TTC549 (cell line): Measurements from ENCODE around the gene C1QTNF1.
A peak's percentile ranks its signal among the peaks of the same experiment; 100 is the strongest.
"Not testable (repeated sequence)": the region's sequence is repeated elsewhere in the genome, so short reads cannot be mapped to it uniquely, and the experiment has no call there.

Source experiments
- FAIRE-seq: peaks from 2 replicates; lab custom pipeline; 2012; peaks lifted over from hg19 to GRCh38; lab: Jason Lieb, UNC

The C1QTNF1 gene

GRCh38 chr17:79006794-79007503 lies 17.0 kb upstream of the C1QTNF1 start:
- no peak for FAIRE-seq

- no peak for FAIRE-seq
Measured at GRCh38 chr17:79007504-79008381, 16.2 kb upstream of the C1QTNF1 start.

GRCh38 chr17:79008666-79009387 lies 15.1 kb upstream of the C1QTNF1 start:
- FAIRE-seq, result no peak

- FAIRE-seq, result no peak
Measured at GRCh38 chr17:79009397-79010303, 14.3 kb upstream of the C1QTNF1 start, which contains the start of gene CANT1. TSS of gene CANT1 (minus strand) at chr17:79009764. CDS start at chr17:78997622, 12,142 bp downstream.

- FAIRE-seq, result no peak
Measured at GRCh38 chr17:79010304-79010646, 13.7 kb upstream of the C1QTNF1 start.

GRCh38 chr17:79011451-79012147 lies 12.4 kb upstream of the C1QTNF1 start:
- no peak for FAIRE-seq

GRCh38 chr17:79012563-79013134 lies 11.3 kb upstream of the C1QTNF1 start:
- no peak for FAIRE-seq

- FAIRE-seq, result no peak
Measured at GRCh38 chr17:79014158-79014758, 9.7 kb upstream of the C1QTNF1 start.

GRCh38 chr17:79017546-79018369 lies 6.2 kb upstream of the C1QTNF1 start:
- FAIRE-seq, result no peak

- no peak for FAIRE-seq
Measured at GRCh38 chr17:79018370-79018695, 5.6 kb upstream of the C1QTNF1 start.

- FAIRE-seq, result no peak
Measured at GRCh38 chr17:79019261-79019631, 4.7 kb upstream of the C1QTNF1 start.

- peak; percentile 28 for FAIRE-seq
Measured at GRCh38 chr17:79019632-79020584, 4.1 kb upstream of the C1QTNF1 start.

GRCh38 chr17:79020631-79021301 lies 3.2 kb upstream of the C1QTNF1 start:
- no peak for FAIRE-seq

GRCh38 chr17:79021929-79022328 lies 2.0 kb upstream of the C1QTNF1 start:
- not testable (repeated sequence) for FAIRE-seq

- no peak for FAIRE-seq
Measured at GRCh38 chr17:79022507-79022991, 1.4 kb upstream of the C1QTNF1 start.

GRCh38 chr17:79023180-79023705 lies 726 bp upstream of the C1QTNF1 start:
- no peak for FAIRE-seq
